ENCODE data around the gene MORN1. TPM values are rescaled to one million over a fixed set of nuclear protein-coding genes. Genes with fewer than 3 reads are reported as not detected.

MORN1 gene
- total and polyA plus RNA-seq, 2 of the 8 experiments (the other 6 are each of a cell fraction or from before 2014, with no cell fraction given) = 5.0 to 9.1 TPM

GRCh38 chr1:2399890-2400575 lies 8.7 kb upstream of the MORN1 start:
- no peak for FAIRE-seq
- Histone ChIP-seq H3K27me3 (replicated peaks in 1 of 4; ENCODE audit: control insufficient read depth in 3 of 4, extremely low read depth in 1 of 4, insufficient read depth in 3 of 4, low read length in 3 of 4) (no peaks in the 10 kb centered on the region), H2AK5ac (ENCODE audit: low read depth, low read length) (no peak overlapping the region), H4K91ac (replicated peaks; ENCODE audit: insufficient read length, low read length) (no peak overlapping the region), H3K14ac (ENCODE audit: insufficient read length) (no peak overlapping the region), H3K79me2 (ENCODE audit: control insufficient read depth in 1 of 2, insufficient read depth in 2 of 2, low read length in 2 of 2) (0 out of 4 replicates have a peak, but pooled peaks cover 0 to 2% of the 10 kb centered on the region in 2 experiments), H2BK12ac (ENCODE audit: low read depth, low read length) (no peak overlapping the region), H2AFZ (ENCODE audit: low read length) (no peak overlapping the region), H2BK15ac (ENCODE audit: low read length) (no peak overlapping the region), H3K79me1 (ENCODE audit: low read depth, low read length) (peaks cover 3% of the 10 kb centered on the region; the same call in 1 of the 2 replicates), H4K5ac (ENCODE audit: insufficient read length, low read depth, low read length) (no peak overlapping the region), H3K23ac (ENCODE audit: insufficient read length) (no peak overlapping the region), H3K4ac (replicated peaks; ENCODE audit: insufficient read length, low read depth, low read length) (no peak overlapping the region), H3K23me2 (ENCODE audit: low read depth, low read length) (no peaks in the 10 kb centered on the region), H4K20me1 (replicated peaks in 1 of 2; ENCODE audit: control insufficient read depth in 1 of 2, insufficient read depth in 2 of 2, low read length in 2 of 2) (peaks cover 5 to 20% of the 10 kb centered on the region in 2 experiments), H3K4me2 (ENCODE audit: insufficient read depth in 1 of 2, low read depth in 2 of 2, low read length in 2 of 2) (no peak overlapping the region), H3K18ac (ENCODE audit: extremely low read depth, low read length) (no peak overlapping the region), H3K56ac (replicated peaks; ENCODE audit: insufficient read length, low read depth, low read length) (no peak overlapping the region), H4K8ac (ENCODE audit: extremely low read depth, insufficient read depth, low read length) (no peak overlapping the region), H3K4me3 (ENCODE audit: extremely low read depth in 1 of 4, insufficient read depth in 2 of 4, low read depth in 3 of 4, low read length in 4 of 4) (no peak overlapping the region), H2BK120ac (replicated peaks; ENCODE audit: low read depth, low read length) (no peak overlapping the region), H3K4me1 (replicated peaks in 1 of 4; ENCODE audit: control insufficient read depth in 3 of 4, insufficient read depth in 4 of 4, low read length in 3 of 4) (no peaks in the 10 kb centered on the region), H3K9ac (replicated peaks in 1 of 4; ENCODE audit: extremely low read depth in 1 of 4, low read depth in 3 of 4, low read length in 3 of 4) (no peak overlapping the region), H3K9me3 (ENCODE audit: insufficient read depth in 2 of 2, low read depth in 1 of 2, low read length in 1 of 2) (no peaks in the 10 kb centered on the region), H3K36me3 (ENCODE audit: control insufficient read depth in 2 of 4, insufficient read depth in 4 of 4, low read length in 3 of 4) (peaks cover 14 to 66% (median 42%) of the 10 kb centered on the region in 4 experiments), H2BK5ac (ENCODE audit: low read depth, low read length) (no peak overlapping the region), H2BK20ac (ENCODE audit: low read length) (no peak overlapping the region), H3K27ac (ENCODE audit: low read depth, low read length) (no peak overlapping the region)
- CTCF ChIA-PET (ENCODE audit: partially characterized antibody) = interaction anchor here (1.5 kb wide), 1 partner anchor 11 kb away, joined by 3 read pairs; no protein-coding TSS in a partner anchor
- DNase-seq (ENCODE audit: low read depth in 1 of 2, low spot score in 2 of 2) = no peak
- TF ChIP-seq CREB1 (IDR thresholded peaks at IDR 0.05) (no peak), CHD2 (IDR thresholded peaks at IDR 0.05; ENCODE audit: low read length) (no peak)
- POLR2A ChIA-PET (ENCODE audit: partially characterized antibody) = interaction anchor here (0.6 to 6.7 kb wide), 4 partner anchors 7 to 500 kb away, joined by 3 to 29 read pairs (median 4); partner anchors contain the start of genes MORN1 and RER1
- WGBS, 2 experiments (ENCODE audit: extremely low coverage in 1 of 2, insufficient coverage in 1 of 2, insufficient read length in 1 of 2, insufficient replicate concordance in 2 of 2, low coverage in 1 of 2, low lambda C conversion rate in 2 of 2, missing lambda C conversion rate in 1 of 2) = 94% methylated on average over 22 of the region's 22 CpGs; no CpG with 5 or more reads in 1 of the 2 experiments

Measured in H1 (cell line).